Inferior parietal cortex (tissue), 1 donor: ENCODE results near the gene TTC6.

Experiments used
- DNase-seq: peaks from one replicate; pipeline ENCODE4 v3.0.0-alpha.2; 2016; ENCODE audit errors: extremely low spot score

TTC6 gene

DNA sequence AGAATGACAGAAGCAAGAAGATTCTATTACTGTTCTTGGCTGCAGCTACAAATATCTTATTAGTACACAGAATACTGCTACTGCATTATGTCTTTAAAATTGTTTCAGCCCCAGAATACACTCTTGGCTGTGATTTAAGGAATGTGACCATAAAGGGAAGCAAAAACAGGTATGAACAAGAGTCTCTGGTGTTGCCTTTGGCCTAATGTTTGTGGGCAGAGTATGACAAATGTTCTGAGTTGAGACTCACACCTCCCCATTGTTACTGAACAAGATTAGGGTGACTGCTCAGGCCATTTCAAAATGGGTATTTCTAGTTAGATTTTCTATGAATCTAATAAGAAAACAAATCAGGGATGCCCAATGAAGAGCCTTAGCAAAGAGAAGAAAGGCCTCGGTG is 28.5 kb downstream of the TTC6 start:
- no peak for DNase-seq

DNA sequence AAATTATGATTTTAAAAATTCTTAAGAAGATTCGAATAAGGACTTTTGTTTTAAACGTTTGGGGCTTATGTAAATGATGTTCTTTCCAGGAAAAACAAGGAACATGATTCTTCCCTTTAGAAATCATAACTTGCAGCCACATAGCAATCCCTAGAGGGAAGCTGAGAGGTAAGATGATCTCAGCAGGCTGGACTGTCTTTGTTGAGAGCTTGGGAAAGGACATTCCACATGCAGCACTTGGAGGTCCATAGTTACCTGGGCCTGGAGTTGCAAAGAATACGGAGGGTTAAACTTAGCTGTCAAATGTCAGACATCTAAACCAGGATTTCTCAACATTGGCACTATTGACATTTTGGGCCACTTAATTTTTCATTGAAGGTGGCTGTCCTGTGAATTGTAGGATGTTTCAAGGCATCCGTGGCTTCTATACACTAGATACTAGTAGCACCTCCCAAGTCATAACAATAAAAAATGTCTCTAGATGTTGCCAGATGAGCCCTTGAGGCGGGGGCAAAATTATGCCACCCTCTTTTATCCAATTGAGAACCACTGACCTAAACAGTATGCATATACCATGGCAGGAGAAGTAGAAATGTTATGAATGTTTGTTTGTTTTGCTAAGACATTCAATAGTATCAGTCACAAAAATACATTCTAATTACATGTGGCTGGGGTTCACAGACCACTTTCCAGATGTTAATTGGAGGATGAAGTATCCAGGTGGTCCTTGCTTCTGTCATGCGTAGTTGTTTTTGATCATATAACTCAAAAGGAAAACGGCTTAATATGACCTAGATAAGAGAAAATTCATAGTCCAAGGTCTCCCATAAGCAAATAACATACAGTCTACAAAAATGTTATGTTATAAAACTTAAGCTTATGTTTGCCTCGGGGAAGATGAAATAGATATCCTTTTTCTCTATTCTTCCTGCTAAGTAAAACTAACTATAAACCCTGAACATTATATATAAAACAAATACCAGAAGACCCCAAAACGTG is 30.5 kb downstream of the TTC6 start:
- no peak for DNase-seq

DNA sequence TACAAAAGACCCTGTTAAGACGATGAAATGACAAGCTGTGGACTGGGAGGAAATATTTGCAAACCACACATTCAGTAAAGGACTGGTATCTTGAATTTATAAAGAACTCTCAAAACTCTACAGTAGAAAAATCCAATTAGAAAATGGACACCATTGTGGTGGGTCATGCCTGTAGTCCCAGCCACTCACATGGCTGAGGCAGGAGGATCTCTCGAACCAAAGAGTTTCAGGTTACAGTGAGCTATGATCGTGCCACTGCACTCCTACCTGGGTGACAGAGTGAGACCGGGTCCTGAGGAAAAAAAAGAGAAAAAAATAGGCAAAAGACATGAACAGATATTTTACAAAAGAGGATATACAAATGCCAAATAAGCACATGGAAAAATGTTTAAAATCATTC is 41.9 kb downstream of the TTC6 start:
- DNase-seq: no peak

DNA sequence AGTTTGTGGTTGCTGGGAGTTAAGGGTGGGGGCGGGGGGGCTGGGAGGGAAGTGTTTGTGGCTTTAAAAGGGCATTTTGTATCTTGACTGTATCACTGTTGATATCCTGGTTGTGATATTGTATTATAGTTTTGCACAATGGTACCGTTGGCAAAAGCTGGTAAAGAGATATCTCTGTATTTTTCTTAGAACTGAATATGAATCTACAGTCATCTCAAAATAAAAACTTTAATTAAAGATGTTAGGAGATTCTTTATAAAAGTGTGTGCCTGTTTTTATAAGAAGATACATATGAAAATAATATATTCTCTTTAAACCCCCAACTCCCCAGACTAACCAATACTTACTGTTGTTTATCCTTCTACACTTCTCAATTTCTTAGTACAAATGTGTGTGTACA is 43.2 kb downstream of the TTC6 start:
- no peak for DNase-seq

DNA sequence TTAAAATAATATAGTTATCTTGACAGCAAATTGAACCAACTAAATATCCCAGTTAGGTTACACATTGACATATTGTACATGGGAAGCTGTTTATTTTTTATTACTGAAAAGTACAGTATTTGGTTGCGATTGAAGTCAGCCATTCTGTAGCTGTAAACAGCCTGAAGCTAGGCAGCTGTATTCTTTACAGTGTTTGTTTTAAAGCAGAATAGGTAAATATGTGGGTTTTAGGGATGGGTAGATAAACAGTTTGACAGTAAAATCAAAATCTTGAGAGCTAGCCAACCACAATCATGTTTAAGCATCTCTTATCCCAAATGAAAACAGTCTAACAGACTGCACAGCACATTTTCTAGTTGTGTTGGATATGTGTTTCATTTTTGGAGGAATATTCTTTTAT is 45.7 kb downstream of the TTC6 start:
- DNase-seq: no peak

DNA sequence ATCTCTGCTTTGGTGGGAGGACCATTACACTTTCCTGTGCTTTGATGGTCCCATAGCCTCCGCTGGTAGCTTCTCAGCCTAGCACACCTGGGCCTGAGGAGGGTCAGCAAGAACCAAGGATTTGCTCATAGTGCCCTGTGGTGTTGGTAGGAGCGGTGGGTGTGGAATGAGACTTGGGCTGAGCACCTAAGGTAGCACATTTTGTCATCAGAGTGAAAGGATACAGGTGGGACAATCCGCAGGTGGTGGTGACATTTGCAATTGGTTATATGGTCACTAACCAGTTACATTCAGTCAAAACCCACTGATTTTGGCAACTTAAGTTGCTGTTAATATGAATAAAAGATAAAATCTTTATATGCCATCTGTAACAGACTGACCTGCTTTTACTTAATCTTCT is 46.7 kb downstream of the TTC6 start:
- no peak for DNase-seq

DNA sequence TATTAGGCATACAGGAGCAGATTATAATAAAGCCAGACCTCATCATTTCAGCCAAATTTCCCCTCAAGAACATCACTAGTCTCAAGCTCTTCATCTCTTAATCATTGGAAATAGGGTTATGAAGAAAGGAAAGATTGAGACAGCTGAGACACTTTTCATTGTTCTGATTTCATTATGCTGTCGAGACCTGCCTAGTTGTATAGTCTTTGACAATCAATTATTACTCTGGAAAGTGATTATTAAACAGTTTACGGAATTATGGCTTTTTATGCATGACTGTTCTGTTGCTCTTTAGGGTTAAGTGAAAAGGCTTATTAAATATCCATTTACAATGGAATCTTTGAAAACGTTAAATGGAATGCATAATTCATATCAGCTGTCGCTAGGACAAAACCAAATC is 48.3 kb downstream of the TTC6 start:
- no peak for DNase-seq
